Measurements from ENCODE around the gene DDX46.

GRCh38 chr5:134736173-134736812, 22.3 kb upstream of the DDX46 start:
- TF ChIP-seq CTCF (IDR thresholded peaks at IDR 0.05; ENCODE audit: low read depth, low read length) (no peak), EZH2phosphoT487 (IDR thresholded peaks at IDR 0.05; ENCODE audit: low read depth) (no peak)
